Upper lobe of right lung (tissue), 1 donor: ENCODE measurements around the gene ZFP64. TPM values are rescaled to one million over a fixed set of nuclear protein-coding genes. Genes with fewer than 3 reads are reported as not detected.

Experiments used
- ATAC-seq: fragments of 200-7000 bp; cut with Tn5 transposase; one replicate; pipeline ENCODE4 v1.9.1; 2020; ENCODE audit warnings: mild to moderate bottlenecking, moderate library complexity
- DNase-seq: peaks from one replicate; pipeline ENCODE4 v3.0.0-alpha.2; 2020
- H3K27ac ChIP-seq: fragments of 200-600 bp; one replicate; pipeline ENCODE4 v1.8.0; 2022
- H3K27me3 ChIP-seq: fragments of 200-600 bp; one replicate; pipeline ENCODE4 v1.8.0; 2022; ENCODE audit warnings: mild to moderate bottlenecking
- H3K36me3 ChIP-seq: fragments of 200-600 bp; one replicate; pipeline ENCODE4 v1.8.0; 2022
- H3K4me1 ChIP-seq: fragments of 200-600 bp; one replicate; pipeline ENCODE4 v1.8.0; 2022
- H3K4me3 ChIP-seq: fragments of 200-600 bp; one replicate; pipeline ENCODE4 v1.8.0; 2022; ENCODE audit warnings: mild to moderate bottlenecking
- H3K9me3 ChIP-seq: fragments of 200-600 bp; one replicate; pipeline ENCODE4 v1.8.0; 2022
- CTCF ChIP-seq: fragments of 200-600 bp; IDR thresholded peaks from one replicate; pipeline ENCODE4 v1.8.0; 2022; ENCODE audit warnings: antibody characterized with exemption
- intact Hi-C: fragments of 100-400 bp; cut with DNase I; formaldehyde crosslinking; loops from one replicate; pipeline ENCODE4 v1.11.0; 2022
- total RNA-seq: library from RNA; stranded (reverse); fragmentation: NEBNext Ultra II Directional; extraction: Animal tissue kit (Norgen Biotek cat#: 25700); gene quantifications from one replicate; pipeline ENCODE4 v1.2.1, GENCODE V29; 2021
- donor health status: DM: no; HTN: yes; CAD: no; lungs with severe emphysema.

Gene ZFP64
- total RNA-seq, 1 donor from 2014 or later: 10.4 TPM

GRCh38 chr20:52103335-52103912 is 88.2 kb downstream of the ZFP64 start:
- Histone ChIP-seq H3K36me3 (no peaks in the 10 kb centered on the region), H3K4me3 (peak overlapping the region; percentile 41), H3K9me3 (no peaks in the 10 kb centered on the region), H3K27ac (no peak overlapping the region), H3K27me3 (peaks cover 33% of the 10 kb centered on the region), H3K4me1 (peaks cover 26% of the 10 kb centered on the region)
- no peak for TF ChIP-seq CTCF
- ATAC-seq: peak; percentile 32
- intact Hi-C loops: no loop called here
- peak; percentile 33 for DNase-seq

- H3K4me1 ChIP-seq: peaks cover 26% of the 10 kb centered on the region
- no peak for TF ChIP-seq CTCF
- H3K27ac ChIP-seq: no peak overlapping the region
- H3K36me3 ChIP-seq: no peaks in the 10 kb centered on the region
- intact Hi-C loops: no loop called here
- ATAC-seq (no peak), DNase-seq (no peak)
- H3K27me3 ChIP-seq: peaks cover 33% of the 10 kb centered on the region
- no peak overlapping the region for H3K4me3 ChIP-seq
- no peaks in the 10 kb centered on the region for H3K9me3 ChIP-seq
Observed at GRCh38 chr20:52102559-52102958, 89.0 kb downstream of the ZFP64 start.

GRCh38 chr20:52102126-52102525 is 89.5 kb downstream of the ZFP64 start:
- H3K27ac ChIP-seq: no peak overlapping the region
- H3K4me1 ChIP-seq: peaks cover 26% of the 10 kb centered on the region
- no peak overlapping the region for H3K4me3 ChIP-seq
- TF ChIP-seq CTCF: no peak
- ATAC-seq: no peak
- DNase-seq: no peak
- peaks cover 33% of the 10 kb centered on the region for H3K27me3 ChIP-seq
- H3K36me3 ChIP-seq: no peaks in the 10 kb centered on the region
- intact Hi-C loops: no loop called here
- H3K9me3 ChIP-seq: no peaks in the 10 kb centered on the region
